Fibroblast of the aortic adventitia (primary cell): ENCODE data around the gene OFD1. TPM values are rescaled to one million over a fixed set of nuclear protein-coding genes. Genes with fewer than 3 reads are reported as not detected.

Experiments
- DNase-seq: peaks from one replicate; pipeline ENCODE4 v3.0.0-alpha.2; 2010; ENCODE audit warnings: low read depth
- H3K4me3 ChIP-seq: 2 replicates; pipeline ENCODE4 v1.5.1; 2011; ENCODE audit warnings: low read depth, mild to moderate bottlenecking, control low read depth, low read length, moderate library complexity
- CTCF ChIP-seq: IDR thresholded peaks from 2 replicates; pipeline ENCODE4 v1.5.1; 2011; ENCODE audit warnings: mild to moderate bottlenecking, low read length, control low read depth, inconsistent platforms; ENCODE audit not compliant: insufficient read depth
- total RNA-seq: library from RNA; depleted of rRNA; stranded (reverse); fragments of >200 nt; gene quantifications from 2 replicates; pipeline ENCODE4 v1.2.3, GENCODE V29; 2012; ENCODE audit warnings: low replicate concordance

Gene OFD1
- total RNA-seq, 1 donor: 20.3 TPM

DNA sequence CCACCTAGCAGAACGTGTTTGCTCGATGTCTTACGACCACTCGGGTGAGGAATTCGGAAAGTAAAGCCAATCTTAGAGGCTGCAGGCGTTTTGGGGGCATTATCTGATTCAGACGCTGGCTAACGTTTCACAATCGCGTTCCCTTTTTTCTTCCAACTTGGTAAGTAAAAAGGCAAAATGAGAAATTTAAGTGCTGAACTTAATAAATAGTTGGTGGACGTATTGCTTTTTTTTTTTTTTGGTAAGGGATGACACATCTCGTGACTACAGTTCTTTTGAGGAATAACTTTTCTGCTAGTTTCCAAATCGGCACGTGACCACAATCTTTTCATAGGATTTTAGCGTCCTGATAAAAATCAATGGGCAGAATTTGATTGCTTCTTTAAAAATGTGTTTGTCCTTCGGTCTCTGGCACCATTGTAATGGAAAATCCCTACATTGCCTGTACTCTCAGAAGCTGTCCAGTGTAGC lies 44.8 kb upstream of the OFD1 start:
- H3K4me3 ChIP-seq: peak overlapping the region; percentile 88
- DNase-seq: peak; percentile 63
- TF ChIP-seq CTCF: no peak

GRCh38 chrX:13690836-13691235 lies 43.7 kb upstream of the OFD1 start:
- peak; percentile 26 for TF ChIP-seq CTCF
- DNase-seq: no peak
- H3K4me3 ChIP-seq: peak overlapping the region; percentile 88

DNA sequence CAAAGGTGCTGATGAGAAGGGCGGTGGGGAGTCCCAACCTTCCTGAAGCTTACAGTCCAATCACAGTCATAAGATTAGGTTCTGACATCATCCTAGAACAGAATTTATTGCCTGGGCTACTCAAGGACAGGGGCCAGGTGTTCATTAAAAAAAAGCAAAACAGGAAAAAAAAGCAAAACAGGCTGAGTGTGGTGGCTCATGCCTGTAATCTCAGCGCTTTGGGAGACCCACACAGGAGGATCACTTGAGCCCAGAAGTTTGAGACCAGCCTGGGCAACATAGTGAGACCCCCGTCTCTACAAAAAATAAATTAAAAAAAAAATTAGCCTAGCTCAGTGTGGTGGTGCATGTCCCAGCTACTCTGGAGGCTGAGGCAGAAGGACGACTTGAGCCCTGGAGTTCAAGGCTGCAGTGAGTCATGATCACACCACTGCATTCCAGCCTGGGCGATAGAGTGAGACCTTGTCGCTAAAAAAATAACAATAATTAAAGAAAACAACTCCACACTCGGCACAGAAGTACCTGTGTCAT lies 42.6 kb upstream of the OFD1 start:
- no peak for DNase-seq
- no peak overlapping the region for H3K4me3 ChIP-seq

GRCh38 chrX:13692771-13693231 lies 41.7 kb upstream of the OFD1 start:
- H3K4me3 ChIP-seq: no peak overlapping the region
- DNase-seq: no peak
- TF ChIP-seq CTCF: no peak

More for the DNA sequence above, 42.6 kb upstream of the OFD1 start:
- TF ChIP-seq CTCF: no peak

- no peak overlapping the region for H3K4me3 ChIP-seq
- no peak for DNase-seq
- no peak for TF ChIP-seq CTCF
Measured at GRCh38 chrX:13693341-13693961, 41.1 kb upstream of the OFD1 start.

GRCh38 chrX:13694359-13694758 lies 40.2 kb upstream of the OFD1 start:
- TF ChIP-seq CTCF: no peak
- DNase-seq: peak; percentile 24
- no peak overlapping the region for H3K4me3 ChIP-seq

GRCh38 chrX:13694983-13695382 lies 39.6 kb upstream of the OFD1 start:
- DNase-seq: no peak
- TF ChIP-seq CTCF: no peak
- peak overlapping the region; percentile 9 for H3K4me3 ChIP-seq
